GM12878 (cell line): Measurements from ENCODE around the gene TRIM54. TPM values are rescaled to one million over a fixed set of nuclear protein-coding genes. Genes with fewer than 3 reads are reported as not detected.
A peak's percentile ranks its signal among the peaks of the same experiment; 100 is the strongest.

Source experiments
- ATAC-seq: fragments of 200-7000 bp; cut with Tn5 transposase; 3 replicates; pipeline ENCODE4 v1.9.1; 2020; ENCODE audit warnings: mild to moderate bottlenecking, moderate library complexity
- BruUV-seq: library from RNA; stranded (reverse); fragments of 400-500 nt; replicated peaks from 2 replicates; lab custom pipeline; 2021; lab: Mats Ljungman, UMichigan
- CTCF ChIA-PET: fragments of 300-600 bp; sonication (Branson Sonifier 250); formaldehyde crosslinking; extraction: SDS; loops from one replicate; lab custom pipeline; 2021; ENCODE audit warnings: inconsistent platforms; lab: Yijun Ruan, JAX
- POLR2A ChIA-PET: fragments of 350-600 bp; formaldehyde crosslinking; extraction: SDS; loops from one replicate; lab custom pipeline; 2021; ENCODE audit warnings: inconsistent platforms; lab: Charles Lee
- RAD21 ChIA-PET: fragments of 300-600 bp; sonication (Branson Sonifier 250); formaldehyde crosslinking; loops from one replicate; lab custom pipeline; 2023; ENCODE audit warnings: antibody characterized with exemption; ENCODE audit not compliant: unreplicated experiment; lab: Charles Lee
- SMC1A ChIA-PET: fragments of 300-600 bp; sonication (Branson Sonifier 250); formaldehyde crosslinking; loops from one replicate; lab custom pipeline; 2023; ENCODE audit not compliant: unreplicated experiment, uncharacterized antibody; lab: Charles Lee
- DNase-seq: peaks from one replicate; pipeline ENCODE4 v3.0.0-alpha.2; 2011; ENCODE audit warnings: low read depth, low spot score
- FAIRE-seq: peaks from 3 replicates; lab custom pipeline; 2011; peaks lifted over from hg19 to GRCh38; lab: Jason Lieb, UNC
- H2AFZ ChIP-seq: 2 replicates; pipeline ENCODE4 v1.6.0; 2011; ENCODE audit warnings: low read depth, low read length, control low read depth; ENCODE audit not compliant: control insufficient read depth
- H3K27ac ChIP-seq: 2 replicates; pipeline ENCODE4 v1.5.1; 2011; ENCODE audit warnings: control low read depth; ENCODE audit not compliant: control insufficient read depth, insufficient read depth
- H3K27me3 ChIP-seq, 2 experiments: replicated peaks in 1 of 2; 2 replicates each; pipeline versions ENCODE4 v1.6.0 to v1.6.1; 2011; ENCODE audit warnings: low read length in 1 of 2; ENCODE audit not compliant: control insufficient read depth in 2 of 2, insufficient read depth in 2 of 2
- H3K36me3 ChIP-seq, 2 experiments: 2 replicates each; pipeline ENCODE4 v1.5.1; 2011; ENCODE audit warnings: low read length in 1 of 2; ENCODE audit not compliant: control insufficient read depth in 2 of 2, insufficient read depth in 2 of 2
- H3K4me1 ChIP-seq: 2 replicates; pipeline ENCODE4 v1.6.1; 2011; ENCODE audit warnings: mild to moderate bottlenecking, low read length, moderate library complexity, mixed read lengths; ENCODE audit not compliant: control insufficient read depth, insufficient read depth
- H3K4me2 ChIP-seq: 2 replicates; pipeline ENCODE4 v1.6.0; 2011; ENCODE audit warnings: control low read depth; ENCODE audit not compliant: control insufficient read depth, insufficient read depth
- H3K4me3 ChIP-seq: fragments of 200-600 bp; sonication (generic); 2 replicates; pipeline ENCODE4 v1.5.1; 2016
- H3K79me2 ChIP-seq: 2 replicates; pipeline ENCODE4 v1.6.0; 2011; ENCODE audit warnings: low read length; ENCODE audit not compliant: control insufficient read depth, insufficient read depth
- H3K9ac ChIP-seq: 2 replicates; pipeline ENCODE4 v1.8.0; 2011; ENCODE audit warnings: low read length, control low read depth, mixed read lengths; ENCODE audit not compliant: control insufficient read depth, insufficient read depth
- H3K9me3 ChIP-seq: replicated peaks from 3 replicates; pipeline ENCODE4 v1.5.1; 2011; ENCODE audit warnings: mild to moderate bottlenecking, low read length; ENCODE audit not compliant: control insufficient read depth, insufficient read depth
- H4K20me1 ChIP-seq: 2 replicates; pipeline ENCODE4 v1.6.0; 2011; ENCODE audit not compliant: control insufficient read depth, insufficient read depth
- BACH1 ChIP-seq: fragments of 450-650 bp; IDR thresholded peaks from 2 replicates; pipeline ENCODE4 v1.6.1; 2017; ENCODE audit warnings: mild to moderate bottlenecking, borderline replicate concordance
- DPF2 ChIP-seq: fragments of 450-650 bp; IDR thresholded peaks from 2 replicates; pipeline ENCODE4 v1.6.1; 2017; ENCODE audit warnings: mild to moderate bottlenecking
- ESRRA ChIP-seq: IDR thresholded peaks from 2 replicates; pipeline ENCODE4 v1.6.1; 2012; ENCODE audit warnings: mild to moderate bottlenecking, low read length, improper control_type of control experiment
- GATAD2B ChIP-seq: fragments of 450-650 bp; conservative IDR thresholded peaks from 2 replicates; pipeline ENCODE4 v1.6.1; 2017; ENCODE audit warnings: low read depth, mild to moderate bottlenecking, moderate library complexity
- IKZF2 ChIP-seq, 2 experiments: fragments of 450-650 bp; IDR thresholded peaks; 2 replicates each; pipeline ENCODE4 v1.6.1; 2017; ENCODE audit warnings: mild to moderate bottlenecking in 2 of 2, moderate library complexity in 2 of 2
- MYB ChIP-seq: fragments of 150-350 bp; IDR thresholded peaks from 2 replicates; pipeline ENCODE4 v1.6.1; 2014; ENCODE audit warnings: mild to moderate bottlenecking, low read depth, low read length, borderline replicate concordance
- MYC ChIP-seq: IDR thresholded peaks from 2 replicates; pipeline ENCODE4 v1.6.1; 2011; ENCODE audit warnings: mild to moderate bottlenecking, low read length, moderate library complexity, inconsistent platforms; ENCODE audit not compliant: insufficient read depth, insufficient replicate concordance, insufficient read length, severe bottlenecking
- PAX5 ChIP-seq: IDR thresholded peaks from 2 replicates; pipeline ENCODE4 v1.6.1; 2011; ENCODE audit warnings: low read depth, low read length, borderline replicate concordance
- POLR2A ChIP-seq: IDR thresholded peaks from 2 replicates; pipeline ENCODE4 v1.6.1; 2011; ENCODE audit warnings: low read depth, mild to moderate bottlenecking, low read length
- POLR2AphosphoS5 ChIP-seq: IDR thresholded peaks from 2 replicates; pipeline ENCODE4 v1.6.1; 2011; ENCODE audit warnings: mild to moderate bottlenecking, low read length, inconsistent platforms
- RAD21 ChIP-seq: IDR thresholded peaks from 2 replicates; pipeline ENCODE4 v1.6.1; 2011; ENCODE audit warnings: mild to moderate bottlenecking, low read depth, low read length, moderate library complexity; ENCODE audit not compliant: insufficient read depth
- SKIL ChIP-seq: fragments of 450-650 bp; IDR thresholded peaks from 2 replicates; pipeline ENCODE4 v1.6.1; 2017; ENCODE audit warnings: mild to moderate bottlenecking, low read depth, inconsistent platforms; ENCODE audit not compliant: poor library complexity, severe bottlenecking
- SMARCA5 ChIP-seq: fragments of 450-650 bp; IDR thresholded peaks from 2 replicates; pipeline ENCODE4 v1.6.1; 2017; ENCODE audit warnings: mild to moderate bottlenecking
- SPI1 ChIP-seq: IDR thresholded peaks from 2 replicates; pipeline ENCODE4 v1.6.1; 2011; ENCODE audit warnings: low read depth, mild to moderate bottlenecking, low read length, moderate library complexity, borderline replicate concordance; ENCODE audit not compliant: insufficient read depth
- SREBF1 ChIP-seq: IDR thresholded peaks from 2 replicates; pipeline ENCODE4 v1.6.1; 2012; ENCODE audit warnings: mild to moderate bottlenecking, low read length
- STAT3 ChIP-seq: IDR thresholded peaks from 2 replicates; pipeline ENCODE4 v1.6.1; 2011; ENCODE audit warnings: low read depth, low read length, improper control_type of control experiment
- WGBS: methylation state at CpG from one replicate; pipeline ENCODE4 v1.1.6; 2016; ENCODE audit warnings: low lambda C conversion rate; ENCODE audit not compliant: insufficient replicate concordance, insufficient coverage; ENCODE audit errors: missing lambda C conversion rate; 5-methylcytosine and 5-hydroxymethylcytosine counted together
- in situ Hi-C: fragments of 300-500 bp; cut with MboI; formaldehyde crosslinking; loops from 9 replicates; pipeline ENCODE4 v1.14.3; 2018; ENCODE audit warnings: mixed read lengths
- intact Hi-C: fragments of 100-400 bp; cut with micrococcal nuclease; formaldehyde crosslinking; loops from one replicate; pipeline ENCODE4 v1.14.2; 2022; ENCODE audit not compliant: unreplicated experiment
- polyA plus RNA-seq, 11 experiments: library from polyadenylated mRNA; depleted of rRNA in 4 of 11; unstranded in 6 of 11; stranded (reverse) in 5 of 11; fragments of >200 nt; fragmentation: Nextera tagmentation in 4 of 11; fragmentation: Illumina TruSeq in 1 of 11; extraction: Ambion mirVana in 4 of 11; extraction: Trizol in 1 of 11; gene quantifications; 1 replicate in 1 of 11; 2 replicates in 10 of 11; pipeline versions ENCODE4 v1.2.1 to v1.2.3, GENCODE V29; 2011 to 2016; ENCODE audit warnings: inconsistent platforms in 2 of 11, missing spikeins in 2 of 11, low read depth in 1 of 11
- total RNA-seq, 4 experiments: library from RNA; depleted of rRNA in 3 of 4; stranded (reverse); fragments of >200 nt in 3 of 4; fragmentation: Illumina TruSeq in 1 of 4; extraction: Trizol in 1 of 4; gene quantifications; 2 replicates each; pipeline versions ENCODE4 v1.2.1 to v1.2.3, GENCODE V29; 2013 to 2021

Gene TRIM54
- total and polyA plus RNA-seq, 10 of the 15 experiments (the other 5 are each of a cell fraction or from before 2014, with no cell fraction given) = 0.03 to 0.08 TPM; not detected in 8

- intact Hi-C loops = loop anchor here (2.0 kb wide), 1 partner anchor 48 kb away; the partner anchor contains the start of genes EIF2B4 and SNX17
- Histone ChIP-seq H4K20me1 (no peaks in the 10 kb centered on the region), H3K36me3 (peaks cover 2 to 7% of the 10 kb centered on the region in 2 experiments), H2AFZ (peak overlapping the region; percentile 85), H3K9me3 (no peaks in the 10 kb centered on the region), H3K27me3 (no peaks in the 10 kb centered on the region), H3K27ac (peak overlapping the region; percentile 95), H3K79me2 (peaks cover 27% of the 10 kb centered on the region), H3K4me3 (peak overlapping the region; percentile 99), H3K4me2 (peak overlapping the region; percentile 95), H3K9ac (peak overlapping the region; percentile 98), H3K4me1 (peaks cover 6% of the 10 kb centered on the region)
- 0% methylated on average over 10 of the region's 10 CpGs for whole genome bisulfite sequencing
- DNase-seq (no peak), ATAC-seq (peak; percentile 77), FAIRE-seq (peak; percentile 23)
- TF ChIP-seq MYB (no peak), PAX5 (0 out of 2 replicates have a peak, but pooled peaks have one; percentile 8), BACH1 (peak; percentile 22; the same call in 1 of the 2 replicates), MYC (no peak), SREBF1 (no peak), DPF2 (no peak; the same call in 1 of the 2 replicates), POLR2A (0 out of 2 replicates have a peak, but pooled peaks have one; percentile 29), SPI1 (peak; percentile 90), RAD21 (no peak), STAT3 (no peak), ESRRA (no peak), IKZF2 (IDR thresholded peaks at IDR 0.05) (peak in 1 of 2 experiments; percentile 25; a peak in 1 of 4 replicates), GATAD2B (peak; percentile 15; the same call in 1 of the 2 replicates), SMARCA5 (0 out of 2 replicates have a peak, but pooled peaks have one; percentile 13), POLR2AphosphoS5 (no peak), SKIL (no peak)
- CTCF ChIA-PET = interaction anchor here (1.0 to 5.7 kb wide), 6 partner anchors 20 to 361 kb away, joined by 4 to 49 read pairs (median 6); no protein-coding TSS in a partner anchor
- POLR2A ChIA-PET = interaction anchor here (0.7 to 1.9 kb wide), 3 partner anchors 25 to 188 kb away, joined by 3 to 5 read pairs (median 5); partner anchors contain the start of gene PREB
- BruUV-seq = TSS peak; percentile 83
- RAD21 ChIA-PET = interaction anchor here (1.5 to 1.9 kb wide), 2 partner anchors 19 to 47 kb away, joined by 5 to 6 read pairs; no protein-coding TSS in a partner anchor
- SMC1A ChIA-PET = interaction anchor here (0.8 to 3.1 kb wide), 8 partner anchors 8 to 109 kb away, joined by 3 to 17 read pairs (median 4); partner anchors contain the start of genes EIF2B4 and GTF3C2
- in situ Hi-C loops = no loop called here
Measured at GRCh38 chr2:27322301-27322765, 40.1 kb downstream of the TRIM54 start.
